ENCODE data around the gene ZNF672.

ZNF672 gene

DNA sequence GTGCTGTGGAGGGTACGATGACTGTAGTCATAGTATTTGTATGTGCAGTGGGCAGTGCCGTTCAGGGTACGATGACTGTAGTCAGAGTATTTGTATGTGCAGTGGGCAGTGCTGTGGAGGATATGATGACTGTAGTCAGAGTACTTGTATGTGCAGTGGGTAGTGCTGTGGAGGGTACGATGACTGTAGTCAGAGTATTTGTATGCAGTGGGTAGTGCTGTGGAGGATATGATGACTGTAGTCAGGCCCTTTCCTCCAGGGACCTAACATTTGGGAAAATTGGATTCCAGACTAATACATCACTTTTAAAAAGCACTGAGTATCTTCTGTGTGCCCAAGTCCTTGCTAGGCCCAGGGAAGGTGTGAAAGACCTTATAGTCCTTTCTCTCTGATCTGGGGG lies 2.9 kb downstream of the ZNF672 start:
- H3K9ac ChIP-seq (ENCODE audit: low read depth, low read length), result no peak overlapping the region

DNA sequence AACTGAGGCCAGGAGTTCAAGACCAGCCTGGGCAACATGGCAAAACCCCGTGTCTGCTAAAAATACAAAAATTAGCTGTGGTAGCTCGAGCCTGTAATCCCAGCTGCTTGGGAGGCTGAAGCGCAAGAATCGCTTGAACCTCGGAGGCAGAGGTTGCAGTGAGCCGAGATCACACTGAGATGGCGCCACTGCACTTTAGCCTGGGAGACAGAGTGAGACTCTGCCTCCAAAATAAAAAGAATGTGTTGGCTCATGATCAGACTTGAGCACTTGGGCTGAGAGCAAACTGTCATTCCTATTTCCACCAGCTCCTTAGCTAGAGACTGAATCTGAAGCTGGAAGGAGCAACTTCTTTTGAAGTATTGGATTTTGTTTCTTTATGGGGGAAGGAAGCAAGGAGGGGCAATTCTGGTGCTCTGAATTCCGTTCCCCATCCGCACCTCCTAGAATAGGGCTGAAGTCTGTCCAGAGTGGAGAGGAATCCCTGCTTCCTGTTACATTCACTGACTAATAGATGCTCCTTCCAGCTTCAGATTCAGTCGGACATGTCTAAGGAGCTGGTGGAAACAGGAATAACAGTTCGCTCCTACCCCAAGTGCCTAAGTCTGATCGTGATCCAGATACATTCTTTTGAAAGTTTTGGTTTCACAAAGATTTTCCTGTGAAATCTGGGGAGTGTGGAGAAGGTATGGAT lies 3.8 kb downstream of the ZNF672 start:
- H3K27me3 ChIP-seq (ENCODE audit: control insufficient read depth, insufficient read depth, low read length), result no peaks in the 10 kb centered on the region
- H3K4me2 ChIP-seq (ENCODE audit: low read length), result peak overlapping the region; percentile 67
- peaks cover 18% of the 10 kb centered on the region for H3K36me3 ChIP-seq (ENCODE audit: insufficient read depth, low read length)
- H3K9me3 ChIP-seq (replicated peaks; ENCODE audit: low read length), result no peaks in the 10 kb centered on the region
- peak overlapping the region; percentile 26 for H3K4me3 ChIP-seq (ENCODE audit: low read length)
- H3K4me1 ChIP-seq (ENCODE audit: control insufficient read depth, insufficient read depth, low read length), result peaks cover 23% of the 10 kb centered on the region
- H3K9ac ChIP-seq (ENCODE audit: low read depth, low read length), result peak overlapping the region; percentile 56

More for the DNA sequence above, 2.9 kb downstream of the ZNF672 start:
- Histone ChIP-seq H3K4me2 (ENCODE audit: low read length) (no peak overlapping the region), H3K4me1 (ENCODE audit: control insufficient read depth, insufficient read depth, low read length) (peaks cover 23% of the 10 kb centered on the region), H3K27me3 (ENCODE audit: control insufficient read depth, insufficient read depth, low read length) (no peaks in the 10 kb centered on the region), H3K4me3 (ENCODE audit: low read length) (no peak overlapping the region), H3K9me3 (replicated peaks; ENCODE audit: low read length) (no peaks in the 10 kb centered on the region), H3K36me3 (ENCODE audit: insufficient read depth, low read length) (peaks cover 10% of the 10 kb centered on the region)

DNA sequence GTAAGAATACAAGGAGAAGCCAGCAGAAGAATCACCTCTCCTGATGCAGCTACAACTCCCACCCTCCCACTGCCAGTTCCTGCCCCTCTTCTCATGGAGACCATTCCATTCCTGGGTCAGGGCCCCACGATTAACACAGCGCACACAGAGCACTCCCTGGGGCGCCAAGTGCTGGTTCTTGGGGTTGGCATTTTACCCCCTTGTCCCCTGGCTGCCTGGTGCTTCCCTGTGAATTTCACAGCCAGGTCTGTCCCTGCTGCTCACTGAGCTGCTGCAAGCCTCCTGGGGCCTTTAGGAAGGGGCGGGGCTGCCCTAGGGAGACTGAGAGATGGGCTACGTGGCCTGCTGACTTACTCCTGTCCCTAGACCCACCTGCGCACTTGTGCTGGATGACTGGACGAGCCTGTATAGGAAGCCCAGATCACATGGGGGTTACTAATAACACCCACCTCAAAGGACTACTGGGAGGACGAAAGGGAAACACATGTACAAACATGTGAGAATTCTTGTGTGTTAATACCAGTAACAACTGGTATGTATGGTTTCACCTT lies 4.8 kb downstream of the ZNF672 start:
- no peak overlapping the region for H3K4me3 ChIP-seq (ENCODE audit: low read length)
- H3K36me3 ChIP-seq (ENCODE audit: insufficient read depth, low read length), result peaks cover 27% of the 10 kb centered on the region
- no peak overlapping the region for H3K4me2 ChIP-seq (ENCODE audit: low read length)
- H3K9me3 ChIP-seq (replicated peaks; ENCODE audit: low read length), result no peaks in the 10 kb centered on the region
- peaks cover 18% of the 10 kb centered on the region for H3K4me1 ChIP-seq (ENCODE audit: control insufficient read depth, insufficient read depth, low read length)
- H3K9ac ChIP-seq (ENCODE audit: low read depth, low read length), result peak overlapping the region; percentile 56
- H3K27me3 ChIP-seq (ENCODE audit: control insufficient read depth, insufficient read depth, low read length), result no peaks in the 10 kb centered on the region

DNA sequence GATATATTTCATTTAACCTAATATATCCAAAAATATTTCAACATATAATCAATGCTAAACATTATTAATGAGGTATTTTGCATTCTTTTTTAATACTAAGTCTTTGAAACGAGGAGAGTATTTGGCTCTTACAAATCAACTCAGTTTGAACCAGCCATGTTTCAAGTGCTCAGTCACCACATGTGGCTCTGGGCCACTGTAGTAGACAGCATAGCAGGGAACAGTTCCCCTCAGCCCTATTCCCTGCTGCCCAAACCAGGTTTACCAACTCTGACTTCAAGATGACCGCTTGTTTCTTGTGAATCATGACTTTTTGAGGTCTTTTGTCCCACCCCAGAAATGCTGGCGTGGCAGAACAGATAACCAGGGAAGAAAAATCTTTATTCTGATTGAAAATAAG lies 5.7 kb downstream of the ZNF672 start:
- Histone ChIP-seq H3K9me3 (replicated peaks; ENCODE audit: low read length) (no peaks in the 10 kb centered on the region), H3K4me2 (ENCODE audit: low read length) (no peak overlapping the region), H3K36me3 (ENCODE audit: insufficient read depth, low read length) (peaks cover 34% of the 10 kb centered on the region), H3K27me3 (ENCODE audit: control insufficient read depth, insufficient read depth, low read length) (no peaks in the 10 kb centered on the region), H3K9ac (ENCODE audit: low read depth, low read length) (no peak overlapping the region), H3K4me1 (ENCODE audit: control insufficient read depth, insufficient read depth, low read length) (peaks cover 18% of the 10 kb centered on the region), H3K4me3 (ENCODE audit: low read length) (no peak overlapping the region)

DNA sequence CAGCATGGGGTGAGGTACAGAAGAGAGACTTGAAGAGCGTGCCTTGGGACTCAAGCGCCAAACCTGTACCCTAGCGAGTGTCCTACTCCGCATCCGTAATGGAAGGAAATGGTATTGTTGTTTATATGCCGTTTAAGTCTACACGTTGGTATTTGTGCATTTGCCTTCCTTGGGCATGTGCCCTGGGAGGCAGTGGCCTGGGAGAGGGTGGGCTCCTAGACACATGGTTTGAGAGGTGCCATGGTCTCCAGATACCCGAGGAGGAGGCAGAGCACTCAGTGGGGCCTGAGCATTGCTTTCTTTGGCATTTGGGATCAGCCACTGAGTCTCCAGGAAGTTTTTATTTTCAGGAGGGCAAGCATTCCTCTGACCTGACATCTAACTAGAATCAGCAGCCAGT lies 6.5 kb downstream of the ZNF672 start:
- no peaks in the 10 kb centered on the region for H3K27me3 ChIP-seq (ENCODE audit: control insufficient read depth, insufficient read depth, low read length)
- H3K36me3 ChIP-seq (ENCODE audit: insufficient read depth, low read length), result peaks cover 42% of the 10 kb centered on the region
- peaks cover 13% of the 10 kb centered on the region for H3K4me1 ChIP-seq (ENCODE audit: control insufficient read depth, insufficient read depth, low read length)
- no peak overlapping the region for H3K4me3 ChIP-seq (ENCODE audit: low read length)
- no peak overlapping the region for H3K9ac ChIP-seq (ENCODE audit: low read depth, low read length)
- H3K4me2 ChIP-seq (ENCODE audit: low read length), result no peak overlapping the region
- H3K9me3 ChIP-seq (replicated peaks; ENCODE audit: low read length), result no peaks in the 10 kb centered on the region

DNA sequence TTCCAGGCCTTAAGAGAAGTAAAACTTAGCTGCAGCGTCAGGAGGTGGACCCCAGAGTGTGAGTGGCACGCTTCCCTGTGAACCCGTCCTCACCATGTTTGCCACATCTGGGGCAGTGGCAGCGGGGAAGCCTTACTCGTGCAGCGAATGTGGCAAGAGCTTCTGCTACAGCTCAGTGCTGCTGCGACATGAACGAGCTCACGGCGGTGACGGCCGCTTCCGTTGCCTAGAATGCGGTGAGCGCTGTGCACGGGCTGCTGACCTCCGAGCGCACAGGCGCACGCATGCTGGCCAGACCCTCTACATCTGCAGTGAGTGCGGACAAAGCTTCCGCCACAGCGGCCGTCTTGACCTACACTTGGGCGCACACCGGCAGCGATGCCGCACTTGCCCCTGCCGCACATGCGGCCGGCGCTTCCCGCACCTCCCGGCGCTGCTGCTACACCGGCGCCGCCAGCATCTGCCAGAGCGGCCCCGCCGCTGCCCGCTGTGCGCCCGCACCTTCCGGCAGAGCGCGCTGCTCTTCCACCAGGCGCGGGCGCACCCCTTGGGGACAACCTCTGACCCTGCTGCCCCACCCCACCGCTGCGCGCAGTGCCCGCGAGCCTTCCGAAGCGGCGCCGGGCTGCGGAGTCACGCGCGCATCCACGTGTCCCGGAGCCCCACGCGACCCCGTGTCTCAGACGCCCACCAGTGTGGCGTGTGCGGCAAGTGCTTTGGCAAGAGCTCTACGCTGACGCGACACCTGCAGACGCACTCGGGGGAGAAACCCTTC lies 9.3 kb downstream of the ZNF672 start:
- H3K4me1 ChIP-seq (ENCODE audit: control insufficient read depth, insufficient read depth, low read length), result peaks cover 4% of the 10 kb centered on the region
- H3K4me2 ChIP-seq (ENCODE audit: low read length), result no peak overlapping the region
- H3K4me3 ChIP-seq (ENCODE audit: low read length), result no peak overlapping the region
- peaks cover 63% of the 10 kb centered on the region for H3K36me3 ChIP-seq (ENCODE audit: insufficient read depth, low read length)
- H3K9me3 ChIP-seq (replicated peaks; ENCODE audit: low read length), result no peaks in the 10 kb centered on the region
- H3K9ac ChIP-seq (ENCODE audit: low read depth, low read length), result no peak overlapping the region
- H3K27me3 ChIP-seq (ENCODE audit: control insufficient read depth, insufficient read depth, low read length), result no peaks in the 10 kb centered on the region

DNA sequence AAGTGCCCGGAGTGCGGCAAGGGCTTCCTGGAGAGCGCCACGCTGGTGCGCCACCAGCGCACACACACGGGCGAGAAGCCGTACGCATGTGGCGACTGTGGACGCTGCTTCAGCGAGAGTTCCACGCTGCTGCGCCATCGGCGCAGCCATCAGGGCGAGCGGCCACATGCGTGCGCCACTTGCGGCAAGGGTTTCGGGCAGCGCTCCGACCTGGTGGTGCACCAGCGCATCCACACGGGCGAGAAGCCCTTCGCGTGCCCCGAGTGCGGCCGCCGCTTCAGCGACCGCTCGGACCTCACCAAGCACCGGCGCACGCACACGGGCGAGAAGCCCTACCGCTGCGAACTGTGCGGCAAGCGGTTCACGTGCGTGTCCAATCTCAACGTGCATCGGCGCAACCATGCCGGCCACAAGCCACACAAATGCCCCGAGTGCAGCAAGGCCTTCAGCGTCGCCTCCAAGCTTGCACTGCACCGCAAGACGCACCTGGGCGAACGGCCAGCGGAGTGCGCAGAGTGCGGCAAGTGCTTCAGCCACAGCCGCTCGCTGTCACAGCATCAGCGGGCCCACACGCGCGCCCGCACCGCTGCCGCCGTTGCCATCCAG lies 10.0 kb downstream of the ZNF672 start:
- no peak overlapping the region for H3K4me2 ChIP-seq (ENCODE audit: low read length)
- H3K9ac ChIP-seq (ENCODE audit: low read depth, low read length), result no peak overlapping the region
- no peaks in the 10 kb centered on the region for H3K27me3 ChIP-seq (ENCODE audit: control insufficient read depth, insufficient read depth, low read length)
- peaks cover 63% of the 10 kb centered on the region for H3K36me3 ChIP-seq (ENCODE audit: insufficient read depth, low read length)
- H3K9me3 ChIP-seq (replicated peaks; ENCODE audit: low read length), result no peaks in the 10 kb centered on the region
- H3K4me3 ChIP-seq (ENCODE audit: low read length), result no peak overlapping the region
- H3K4me1 ChIP-seq (ENCODE audit: control insufficient read depth, insufficient read depth, low read length), result no peaks in the 10 kb centered on the region

DNA sequence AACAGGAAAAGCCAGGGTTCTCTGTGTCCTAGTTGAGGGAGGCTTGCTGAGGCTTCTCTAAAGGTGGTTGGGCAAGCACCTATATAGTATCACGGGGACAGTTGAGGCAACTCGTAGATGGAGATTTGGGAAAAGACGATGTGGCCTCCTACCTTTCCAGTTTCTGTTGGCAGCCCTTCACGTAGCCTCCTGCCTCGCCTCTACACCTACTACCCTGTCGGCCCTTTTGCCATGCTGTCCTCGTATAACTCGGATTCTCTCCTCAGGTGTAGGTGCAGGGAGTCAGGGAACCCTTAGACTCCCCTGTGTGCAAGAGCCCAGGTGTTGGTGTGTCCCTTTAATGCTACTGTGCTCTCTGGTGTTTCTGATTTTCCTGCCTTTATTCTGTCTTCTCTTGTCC lies 10.6 kb downstream of the ZNF672 start:
- peaks cover 67% of the 10 kb centered on the region for H3K36me3 ChIP-seq (ENCODE audit: insufficient read depth, low read length)
- H3K4me3 ChIP-seq (ENCODE audit: low read length), result no peak overlapping the region
- H3K4me1 ChIP-seq (ENCODE audit: control insufficient read depth, insufficient read depth, low read length), result no peaks in the 10 kb centered on the region
- H3K27me3 ChIP-seq (ENCODE audit: control insufficient read depth, insufficient read depth, low read length), result no peaks in the 10 kb centered on the region
- H3K4me2 ChIP-seq (ENCODE audit: low read length), result no peak overlapping the region
- H3K9ac ChIP-seq (ENCODE audit: low read depth, low read length), result no peak overlapping the region
- H3K9me3 ChIP-seq (replicated peaks; ENCODE audit: low read length), result no peaks in the 10 kb centered on the region

DNA sequence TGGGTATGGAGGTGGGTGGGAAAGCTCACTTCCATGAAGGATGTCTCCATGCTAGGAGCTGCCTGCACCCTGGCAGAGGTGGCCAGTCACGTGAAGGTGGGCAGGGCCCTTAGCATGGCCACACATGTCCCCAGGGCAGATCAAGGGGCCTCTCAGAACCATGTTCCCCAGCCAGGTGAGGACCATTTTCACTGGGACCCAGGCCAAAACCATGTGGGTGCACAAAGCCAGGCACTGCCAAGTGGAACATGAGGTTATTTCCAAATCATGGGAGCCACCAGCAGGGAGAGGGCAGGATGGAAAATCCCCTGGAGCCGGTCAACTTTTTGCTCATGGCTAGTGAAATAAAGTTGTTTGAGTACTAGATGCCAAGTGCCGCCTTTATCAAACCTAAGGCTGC lies 11.1 kb downstream of the ZNF672 start:
- Histone ChIP-seq H3K36me3 (ENCODE audit: insufficient read depth, low read length) (peaks cover 73% of the 10 kb centered on the region), H3K4me3 (ENCODE audit: low read length) (no peak overlapping the region), H3K4me1 (ENCODE audit: control insufficient read depth, insufficient read depth, low read length) (no peaks in the 10 kb centered on the region), H3K9me3 (replicated peaks; ENCODE audit: low read length) (no peaks in the 10 kb centered on the region), H3K9ac (ENCODE audit: low read depth, low read length) (no peak overlapping the region), H3K27me3 (ENCODE audit: control insufficient read depth, insufficient read depth, low read length) (no peaks in the 10 kb centered on the region), H3K4me2 (ENCODE audit: low read length) (no peak overlapping the region)

DNA sequence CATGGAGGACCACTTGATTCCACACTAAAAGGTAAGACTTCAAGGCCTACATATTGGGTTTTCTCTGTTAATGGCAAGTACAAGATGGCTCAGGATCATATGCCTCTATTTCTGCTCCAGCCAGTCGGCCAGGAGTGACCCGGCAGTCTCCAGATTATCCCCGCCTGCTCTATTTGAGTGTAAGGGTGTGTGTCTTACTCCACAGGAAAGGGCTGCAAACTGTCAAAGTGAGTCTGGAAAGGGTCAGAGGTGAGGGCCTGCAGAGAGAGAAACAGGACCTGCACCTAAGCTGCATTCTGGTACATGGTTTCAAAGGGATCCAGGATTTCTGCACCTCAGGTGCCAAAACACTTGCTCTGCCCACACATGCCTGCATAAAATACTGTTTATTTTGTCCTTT lies 11.6 kb downstream of the ZNF672 start:
- Histone ChIP-seq H3K4me2 (ENCODE audit: low read length) (no peak overlapping the region), H3K9me3 (replicated peaks; ENCODE audit: low read length) (no peaks in the 10 kb centered on the region), H3K4me1 (ENCODE audit: control insufficient read depth, insufficient read depth, low read length) (no peaks in the 10 kb centered on the region), H3K27me3 (ENCODE audit: control insufficient read depth, insufficient read depth, low read length) (no peaks in the 10 kb centered on the region), H3K36me3 (ENCODE audit: insufficient read depth, low read length) (peaks cover 74% of the 10 kb centered on the region), H3K4me3 (ENCODE audit: low read length) (no peak overlapping the region), H3K9ac (ENCODE audit: low read depth, low read length) (no peak overlapping the region)

DNA sequence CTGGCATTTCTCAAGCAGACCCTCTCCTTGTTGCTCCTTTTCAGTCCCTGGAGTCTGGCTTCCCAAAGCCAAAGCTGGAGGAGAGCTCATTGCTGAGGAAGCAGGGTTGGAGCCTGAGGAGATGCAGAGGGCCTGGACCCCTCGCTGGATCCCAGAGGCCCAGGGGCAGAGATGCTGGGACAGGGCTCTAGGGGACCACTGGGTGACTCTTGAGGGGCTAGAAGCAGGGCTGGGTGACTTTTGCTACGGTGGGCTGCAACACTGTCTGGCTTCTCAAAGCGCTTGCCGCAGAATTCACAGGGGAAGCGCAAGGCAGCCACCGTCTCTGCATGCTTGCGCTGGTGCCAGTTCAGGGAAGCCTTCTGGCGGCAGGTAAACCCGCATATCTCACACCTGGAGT lies 12.1 kb downstream of the ZNF672 start:
- Histone ChIP-seq H3K36me3 (ENCODE audit: insufficient read depth, low read length) (peaks cover 77% of the 10 kb centered on the region), H3K4me2 (ENCODE audit: low read length) (no peak overlapping the region), H3K27me3 (ENCODE audit: control insufficient read depth, insufficient read depth, low read length) (no peaks in the 10 kb centered on the region), H3K9ac (ENCODE audit: low read depth, low read length) (no peak overlapping the region), H3K9me3 (replicated peaks; ENCODE audit: low read length) (no peaks in the 10 kb centered on the region), H3K4me1 (ENCODE audit: control insufficient read depth, insufficient read depth, low read length) (no peaks in the 10 kb centered on the region), H3K4me3 (ENCODE audit: low read length) (no peak overlapping the region)

Measured in skeletal muscle satellite cell (primary cell).